Stimulated activated CD8-positive, alpha-beta memory T cell treated with anti-CD3 and anti-CD28 coated beads, Interleukin-2, amount 100 ng/mL, for 48 hours (primary cell): ENCODE results near the gene FGF14.

Source experiments
- DNase-seq, 2 donors: peaks; one replicate each; pipeline ENCODE4 v3.0.0-alpha.2; 2020; ENCODE audit warnings: low read depth in 2 of 2

Gene FGF14

GRCh38 chr13:101661839-101662238, 740.0 kb downstream of the FGF14 start:
- no peak for DNase-seq
